B cell (primary cell): ENCODE data around the gene SPX.

Experiments used
- CTCF ChIP-seq: fragments of 200-600 bp; IDR thresholded peaks from one replicate; pipeline ENCODE4 v1.8.0; 2022; ENCODE audit warnings: antibody characterized with exemption, mild to moderate bottlenecking
- EZH2 ChIP-seq: IDR thresholded peaks from 2 replicates; pipeline ENCODE4 v1.6.1; 2012; ENCODE audit warnings: borderline replicate concordance, low read depth, mild to moderate bottlenecking, moderate library complexity, low read length; ENCODE audit not compliant: insufficient read depth, poor library complexity, severe bottlenecking

- TF ChIP-seq CTCF (no peak), EZH2 (no peak)
These were observed 45.0 kb downstream of the SPX start for GRCh38 chr12:21571046-21571445.
